ENCODE measurements around the gene PLA2G4E.

DNA sequence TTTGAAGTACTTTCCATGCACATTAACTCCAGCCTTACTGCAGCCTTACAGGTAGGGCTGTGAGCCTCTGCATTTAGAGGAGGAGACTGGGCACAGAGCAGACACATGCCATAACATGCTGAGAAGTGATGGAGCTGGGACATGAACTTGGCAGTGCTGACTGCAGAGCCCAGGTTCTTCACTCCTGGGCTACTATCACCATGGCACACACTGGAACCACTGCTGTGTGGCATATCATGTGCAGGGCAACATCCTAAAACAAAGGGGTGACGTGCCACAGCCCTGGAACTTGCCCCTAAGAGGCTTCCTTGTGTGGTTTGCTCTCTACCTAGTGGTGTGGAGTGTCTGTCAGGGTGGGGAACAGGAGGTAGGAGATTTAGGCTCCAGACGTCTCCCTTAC, 73.9 kb downstream of the PLA2G4E start:
- no peak for TF ChIP-seq POLR2A (IDR thresholded peaks at IDR 0.05)
- TF ChIP-seq, protein P1, sequence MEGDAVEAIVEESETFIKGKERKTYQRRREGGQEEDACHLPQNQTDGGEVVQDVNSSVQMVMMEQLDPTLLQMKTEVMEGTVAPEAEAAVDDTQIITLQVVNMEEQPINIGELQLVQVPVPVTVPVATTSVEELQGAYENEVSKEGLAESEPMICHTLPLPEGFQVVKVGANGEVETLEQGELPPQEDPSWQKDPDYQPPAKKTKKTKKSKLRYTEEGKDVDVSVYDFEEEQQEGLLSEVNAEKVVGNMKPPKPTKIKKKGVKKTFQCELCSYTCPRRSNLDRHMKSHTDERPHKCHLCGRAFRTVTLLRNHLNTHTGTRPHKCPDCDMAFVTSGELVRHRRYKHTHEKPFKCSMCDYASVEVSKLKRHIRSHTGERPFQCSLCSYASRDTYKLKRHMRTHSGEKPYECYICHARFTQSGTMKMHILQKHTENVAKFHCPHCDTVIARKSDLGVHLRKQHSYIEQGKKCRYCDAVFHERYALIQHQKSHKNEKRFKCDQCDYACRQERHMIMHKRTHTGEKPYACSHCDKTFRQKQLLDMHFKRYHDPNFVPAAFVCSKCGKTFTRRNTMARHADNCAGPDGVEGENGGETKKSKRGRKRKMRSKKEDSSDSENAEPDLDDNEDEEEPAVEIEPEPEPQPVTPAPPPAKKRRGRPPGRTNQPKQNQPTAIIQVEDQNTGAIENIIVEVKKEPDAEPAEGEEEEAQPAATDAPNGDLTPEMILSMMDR (IDR thresholded peaks at IDR 0.05), result no peak

Data from breast epithelium (tissue), 3 donors.